ENCODE data around the gene ETV4. TPM values are rescaled to one million over a fixed set of nuclear protein-coding genes. Genes with fewer than 3 reads are reported as not detected.
A peak's percentile ranks its signal among the peaks of the same experiment; 100 is the strongest.
"Not testable (repeated sequence)": the region's sequence is repeated elsewhere in the genome, so short reads cannot be mapped to it uniquely, and the experiment has no call there.

Gene ETV4
- total RNA-seq, 1 donor from 2014 or later = 5.7 TPM

GRCh38 chr17:43543300-43543699, 2.8 kb downstream of the ETV4 start:
- ATAC-seq = no peak

GRCh38 chr17:43542859-43543258, 3.3 kb downstream of the ETV4 start:
- ATAC-seq = no peak

GRCh38 chr17:43540821-43541674, 5.1 kb downstream of the ETV4 start:
- ATAC-seq = no peak

GRCh38 chr17:43536236-43536992, 9.7 kb downstream of the ETV4 start:
- peak; percentile 85 for ATAC-seq

GRCh38 chr17:43534909-43535308, 11.2 kb downstream of the ETV4 start:
- ATAC-seq = no peak

- no peak for ATAC-seq
Measured at GRCh38 chr17:43533699-43534098, 12.4 kb downstream of the ETV4 start.

- peak; percentile 24 for ATAC-seq
Measured at GRCh38 chr17:43532581-43532980, 13.6 kb downstream of the ETV4 start.

GRCh38 chr17:43531955-43532354, 14.2 kb downstream of the ETV4 start:
- no peak for ATAC-seq

GRCh38 chr17:43531082-43531378, 15.1 kb downstream of the ETV4 start:
- no peak for ATAC-seq

GRCh38 chr17:43530288-43531081, 15.7 kb downstream of the ETV4 start:
- ATAC-seq = peak; percentile 26

- peak; percentile 30 for ATAC-seq
Measured at GRCh38 chr17:43529947-43530287, 16.2 kb downstream of the ETV4 start.

GRCh38 chr17:43528988-43529814, 16.9 kb downstream of the ETV4 start:
- ATAC-seq = no peak

- ATAC-seq = no peak
Measured at GRCh38 chr17:43528319-43528987, 17.7 kb downstream of the ETV4 start.

GRCh38 chr17:43526886-43527648, 19.1 kb downstream of the ETV4 start:
- ATAC-seq = no peak

- ATAC-seq = no peak
Measured at GRCh38 chr17:43524945-43525575, 21.1 kb downstream of the ETV4 start.

- no peak for ATAC-seq
Measured at GRCh38 chr17:43521389-43521788, 24.8 kb downstream of the ETV4 start.

- no peak for ATAC-seq
Measured at GRCh38 chr17:43517615-43518386, 28.3 kb downstream of the ETV4 start.

- ATAC-seq = no peak
Measured at GRCh38 chr17:43517161-43517560, 29.0 kb downstream of the ETV4 start.

GRCh38 chr17:43515656-43516055, 30.5 kb downstream of the ETV4 start:
- no peak for ATAC-seq

- ATAC-seq = not testable (repeated sequence)
Measured at GRCh38 chr17:43511199-43511598, 34.9 kb downstream of the ETV4 start.
